ENCODE measurements around the gene HMX1. TPM values are rescaled to one million over a fixed set of nuclear protein-coding genes. Genes with fewer than 3 reads are reported as not detected.

HMX1 gene
- polyA plus RNA-seq, 1 donor (not counting 4 experiments of a cell fraction or from before 2014, with no cell fraction given) = not detected

DNA sequence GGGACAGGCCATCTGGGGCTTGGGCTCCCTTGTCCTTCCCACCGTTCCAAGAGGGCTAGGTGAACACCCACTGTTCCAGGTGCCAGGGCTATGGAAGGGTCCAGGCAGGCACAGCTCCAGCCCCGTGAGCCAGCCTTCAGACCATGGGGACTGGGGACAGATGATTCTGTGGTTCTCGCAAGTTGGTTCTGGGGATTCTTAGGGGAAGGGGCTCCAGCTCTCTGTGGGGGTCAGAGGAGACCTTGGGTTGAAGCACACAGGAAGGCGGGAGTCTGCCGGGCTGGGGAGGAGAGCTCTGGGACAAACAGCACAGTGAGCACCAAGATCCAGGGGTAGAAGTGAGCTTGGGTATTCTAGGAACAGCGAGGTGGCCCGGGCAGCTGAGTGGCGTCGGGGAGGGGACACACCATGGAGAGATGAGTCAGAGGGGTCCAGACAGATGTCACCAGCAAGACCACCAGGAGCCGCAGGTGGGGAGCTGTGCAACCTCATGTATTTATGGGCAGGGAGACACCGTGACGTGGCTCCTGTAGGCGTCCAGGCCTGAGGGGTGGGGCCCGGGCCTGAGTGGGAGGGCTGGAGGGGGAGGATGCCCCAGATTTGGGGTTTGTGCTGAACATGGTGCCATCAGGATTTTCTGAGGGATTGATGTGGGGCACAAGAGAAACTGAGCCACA, 48.8 kb upstream of the HMX1 start:
- DNase-seq (ENCODE audit: low read depth, low spot score) (no peak), FAIRE-seq (no peak)
- H3K27me3 ChIP-seq (ENCODE audit: control insufficient read depth, extremely low read depth, insufficient read depth, low read length) = no peaks in the 10 kb centered on the region
- H3K79me2 ChIP-seq (ENCODE audit: control insufficient read depth, insufficient read depth, low read length) = no peaks in the 10 kb centered on the region
- H4K20me1 ChIP-seq (ENCODE audit: control insufficient read depth, extremely low read depth, insufficient read depth, low read length) = peaks cover 2% of the 10 kb centered on the region
- TF ChIP-seq EZH2 (IDR thresholded peaks at IDR 0.05; ENCODE audit: low read length) (no peak), CTCF (optimal IDR thresholded peaks at IDR 0.05 in 1 of 3, IDR thresholded peaks at IDR 0.05 in 1 of 3, conservative IDR thresholded peaks at IDR 0.05 in 1 of 3; ENCODE audit: extremely low read depth in 1 of 3, insufficient read depth in 2 of 3, low read length in 3 of 3) (no peak)
- H3K9me1 ChIP-seq (ENCODE audit: control insufficient read depth, extremely low read depth, insufficient read depth, low read length) = no peaks in the 10 kb centered on the region
- H3K27ac ChIP-seq (ENCODE audit: control insufficient read depth, insufficient read depth, low read length) = no peak overlapping the region
- H3K9ac ChIP-seq (ENCODE audit: control insufficient read depth, extremely low read depth, insufficient read depth, low read length) = no peak overlapping the region
- H3K36me3 ChIP-seq (ENCODE audit: control insufficient read depth in 2 of 2, extremely low read depth in 1 of 2, insufficient read depth in 2 of 2, low read length in 2 of 2) = no peaks in the 10 kb centered on the region
- H3K4me2 ChIP-seq (ENCODE audit: control insufficient read depth, extremely low read depth, insufficient read depth, low read depth, low read length) = no peak overlapping the region
- no peak overlapping the region for H2AFZ ChIP-seq (ENCODE audit: control insufficient read depth, low read length)
- no peak overlapping the region for H3K4me3 ChIP-seq (ENCODE audit: control insufficient read depth in 2 of 3, extremely low read depth in 1 of 3, insufficient read depth in 2 of 3, low read depth in 1 of 3, low read length in 3 of 3)
- dilution Hi-C loops (cut with MboI; ENCODE audit: extremely low pct_ligation_motif_present, low sequenced_read_pairs) = no loop called here
- no peaks in the 10 kb centered on the region for H3K4me1 ChIP-seq (ENCODE audit: control insufficient read depth, extremely low read depth, insufficient read depth, low read length)
- H3K9me3 ChIP-seq (ENCODE audit: control insufficient read depth, low read depth, low read length) = no peaks in the 10 kb centered on the region

DNA sequence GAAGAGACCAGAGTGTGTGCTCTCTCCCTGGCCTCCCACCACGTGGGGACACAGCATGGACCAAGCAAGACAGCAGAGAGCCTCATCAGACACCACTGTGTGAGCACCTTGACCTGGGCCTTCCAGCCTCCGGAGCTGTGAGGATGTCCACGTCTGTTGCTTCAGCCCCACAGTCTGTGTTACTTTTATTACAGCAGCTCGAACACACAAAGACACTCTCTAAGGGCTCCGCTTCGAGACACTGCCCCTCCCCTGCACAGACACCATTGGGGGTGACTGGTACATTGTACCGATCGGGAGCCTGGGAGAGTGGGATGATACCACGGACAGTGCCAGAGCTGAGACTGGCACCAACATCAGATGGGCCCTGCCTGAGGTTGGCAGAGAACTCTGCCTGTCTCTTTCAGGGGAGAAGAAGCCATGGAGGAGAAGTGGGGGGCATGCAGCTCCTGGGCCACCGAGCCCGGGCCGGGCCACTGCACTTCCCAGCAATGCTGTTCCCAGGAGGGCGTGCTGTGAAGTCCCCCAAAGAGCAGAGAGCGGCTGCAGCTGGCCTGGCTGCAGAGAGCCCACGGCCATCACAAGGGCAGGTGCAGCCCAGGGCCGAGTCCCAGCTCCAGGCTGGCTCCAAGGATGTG, 48.1 kb upstream of the HMX1 start:
- no peak for FAIRE-seq
- Histone ChIP-seq H3K9me3 (ENCODE audit: control insufficient read depth, low read depth, low read length) (no peaks in the 10 kb centered on the region), H2AFZ (ENCODE audit: control insufficient read depth, low read length) (no peak overlapping the region), H4K20me1 (ENCODE audit: control insufficient read depth, extremely low read depth, insufficient read depth, low read length) (peaks cover 2% of the 10 kb centered on the region), H3K9ac (ENCODE audit: control insufficient read depth, extremely low read depth, insufficient read depth, low read length) (no peak overlapping the region), H3K9me1 (ENCODE audit: control insufficient read depth, extremely low read depth, insufficient read depth, low read length) (no peaks in the 10 kb centered on the region), H3K4me1 (ENCODE audit: control insufficient read depth, extremely low read depth, insufficient read depth, low read length) (no peaks in the 10 kb centered on the region), H3K4me3 (ENCODE audit: control insufficient read depth in 2 of 3, extremely low read depth in 1 of 3, insufficient read depth in 2 of 3, low read depth in 1 of 3, low read length in 3 of 3) (no peak overlapping the region), H3K4me2 (ENCODE audit: control insufficient read depth, extremely low read depth, insufficient read depth, low read depth, low read length) (no peak overlapping the region), H3K27me3 (ENCODE audit: control insufficient read depth, extremely low read depth, insufficient read depth, low read length) (no peaks in the 10 kb centered on the region), H3K27ac (ENCODE audit: control insufficient read depth, insufficient read depth, low read length) (no peak overlapping the region), H3K79me2 (ENCODE audit: control insufficient read depth, insufficient read depth, low read length) (no peaks in the 10 kb centered on the region), H3K36me3 (ENCODE audit: control insufficient read depth in 2 of 2, extremely low read depth in 1 of 2, insufficient read depth in 2 of 2, low read length in 2 of 2) (no peaks in the 10 kb centered on the region)
- DNase-seq (ENCODE audit: low read depth, low spot score) = no peak
- dilution Hi-C loops (cut with MboI; ENCODE audit: extremely low pct_ligation_motif_present, low sequenced_read_pairs) = no loop called here
- TF ChIP-seq EZH2 (IDR thresholded peaks at IDR 0.05; ENCODE audit: low read length) (no peak), CTCF (optimal IDR thresholded peaks at IDR 0.05 in 1 of 3, IDR thresholded peaks at IDR 0.05 in 1 of 3, conservative IDR thresholded peaks at IDR 0.05 in 1 of 3; ENCODE audit: extremely low read depth in 1 of 3, insufficient read depth in 2 of 3, low read length in 3 of 3) (no peak)

Measured in keratinocyte (primary cell).